MCF 10A (cell line): Measurements from ENCODE around the gene ZBTB40. TPM values are rescaled to one million over a fixed set of nuclear protein-coding genes. Genes with fewer than 3 reads are reported as not detected.

Source experiments
- BruUV-seq: library from RNA; stranded (reverse); fragments of 400-500 nt; replicated peaks from 2 replicates; lab custom pipeline; 2021; lab: Mats Ljungman, UMichigan
- CTCF ChIA-PET: fragments of 300-600 bp; sonication (Branson Sonifier 250); formaldehyde crosslinking; extraction: SDS; loops from one replicate; lab custom pipeline; 2021; ENCODE audit warnings: antibody characterized with exemption, inconsistent platforms; lab: Yijun Ruan, JAX
- POLR2A ChIA-PET: fragments of 300-600, 350-650 bp; sonication (Branson Sonifier 250); formaldehyde crosslinking; extraction: SDS; loops from one replicate; lab custom pipeline; 2020; ENCODE audit warnings: antibody characterized with exemption, inconsistent platforms; lab: Yijun Ruan, JAX
- DNase-seq: peaks from one replicate; pipeline ENCODE4 v3.0.0-alpha.2; 2018; ENCODE audit not compliant: unreplicated experiment
- H3K27ac Mint-ChIP-seq: one replicate; pipeline ENCODE4 v1.8.0; 2022; ENCODE audit warnings: mild to moderate bottlenecking, low read depth, mixed read lengths; ENCODE audit not compliant: unreplicated experiment
- H3K27me3 Mint-ChIP-seq: one replicate; pipeline ENCODE4 v1.8.0; 2022; ENCODE audit warnings: mixed read lengths; ENCODE audit not compliant: insufficient read depth, unreplicated experiment
- H3K36me3 Mint-ChIP-seq: one replicate; pipeline ENCODE4 v1.8.0; 2022; ENCODE audit warnings: mild to moderate bottlenecking, moderate library complexity, mixed read lengths; ENCODE audit not compliant: insufficient read depth, unreplicated experiment
- H3K4me1 Mint-ChIP-seq: one replicate; pipeline ENCODE4 v1.8.0; 2022; ENCODE audit warnings: mixed read lengths; ENCODE audit not compliant: insufficient read depth, unreplicated experiment
- H3K4me3 Mint-ChIP-seq: one replicate; pipeline ENCODE4 v1.8.0; 2022; ENCODE audit warnings: mild to moderate bottlenecking, moderate library complexity, mixed read lengths; ENCODE audit not compliant: unreplicated experiment
- H3K9me3 Mint-ChIP-seq: one replicate; pipeline ENCODE4 v1.8.0; 2022; ENCODE audit warnings: mixed read lengths; ENCODE audit not compliant: unreplicated experiment
- intact Hi-C: fragments of 100-400 bp; cut with micrococcal nuclease; formaldehyde crosslinking; loops from 2 replicates; pipeline ENCODE4 v1.14.1; 2022
- total RNA-seq: library from RNA; stranded (reverse); gene quantifications from 2 replicates; pipeline ENCODE4 v1.2.3, GENCODE V29; 2022
- TF ChIP-seq, protein P1 (sequence below): fragments of 200-600 bp; IDR thresholded peaks from one replicate; pipeline ENCODE4 v1.8.0; 2022; ENCODE audit warnings: antibody characterized with exemption, mild to moderate bottlenecking; ENCODE audit not compliant: unreplicated experiment

The ZBTB40 gene
- total RNA-seq, 1 experiment from 2014 or later, result 20.4 TPM

DNA sequence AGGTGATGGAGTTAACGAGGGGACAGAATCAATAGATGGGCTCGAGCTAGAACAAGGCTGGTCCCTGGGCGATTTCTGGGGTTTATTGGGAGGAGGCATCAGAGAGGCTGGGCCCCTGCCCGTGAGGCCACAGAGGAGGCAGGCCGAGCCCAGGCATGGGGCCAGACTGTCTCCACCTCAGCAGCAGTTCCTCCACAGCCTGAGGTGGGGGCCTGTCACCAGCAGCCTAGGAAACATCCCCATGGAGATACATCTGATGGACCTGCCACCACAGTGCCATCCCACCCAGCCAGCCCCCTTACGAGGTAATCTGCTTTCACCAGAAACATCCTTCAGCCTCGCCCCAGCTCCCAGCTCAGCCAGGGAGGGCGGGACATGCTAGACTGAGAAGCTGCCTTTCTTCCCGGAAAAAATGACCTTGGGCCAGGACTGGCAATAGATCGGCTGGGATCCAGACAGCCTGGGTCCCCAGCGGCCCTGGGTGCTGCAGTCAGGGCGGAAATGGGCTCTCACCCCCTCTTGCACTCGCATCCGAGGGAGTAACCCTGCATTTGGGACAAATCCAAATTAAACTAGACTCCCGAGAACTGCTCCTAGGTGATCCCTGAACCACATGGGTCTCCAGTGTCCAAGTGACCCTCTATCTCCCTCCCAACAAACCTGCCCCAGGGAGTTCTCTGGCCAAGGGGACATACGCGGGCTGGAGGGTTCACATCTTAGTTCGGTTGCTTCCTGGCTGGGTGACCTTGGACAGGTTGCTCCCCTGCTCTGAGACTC, 101.6 kb downstream of the ZBTB40 start:
- H3K4me1 Mint-ChIP-seq, result no peaks in the 10 kb centered on the region
- no TSS peak for BruUV-seq
- peaks cover 65% of the 10 kb centered on the region for H3K27me3 Mint-ChIP-seq
- CTCF ChIA-PET, result no interaction called here
- DNase-seq, result no peak
- POLR2A ChIA-PET, result no interaction called here
- TF ChIP-seq, protein P1, sequence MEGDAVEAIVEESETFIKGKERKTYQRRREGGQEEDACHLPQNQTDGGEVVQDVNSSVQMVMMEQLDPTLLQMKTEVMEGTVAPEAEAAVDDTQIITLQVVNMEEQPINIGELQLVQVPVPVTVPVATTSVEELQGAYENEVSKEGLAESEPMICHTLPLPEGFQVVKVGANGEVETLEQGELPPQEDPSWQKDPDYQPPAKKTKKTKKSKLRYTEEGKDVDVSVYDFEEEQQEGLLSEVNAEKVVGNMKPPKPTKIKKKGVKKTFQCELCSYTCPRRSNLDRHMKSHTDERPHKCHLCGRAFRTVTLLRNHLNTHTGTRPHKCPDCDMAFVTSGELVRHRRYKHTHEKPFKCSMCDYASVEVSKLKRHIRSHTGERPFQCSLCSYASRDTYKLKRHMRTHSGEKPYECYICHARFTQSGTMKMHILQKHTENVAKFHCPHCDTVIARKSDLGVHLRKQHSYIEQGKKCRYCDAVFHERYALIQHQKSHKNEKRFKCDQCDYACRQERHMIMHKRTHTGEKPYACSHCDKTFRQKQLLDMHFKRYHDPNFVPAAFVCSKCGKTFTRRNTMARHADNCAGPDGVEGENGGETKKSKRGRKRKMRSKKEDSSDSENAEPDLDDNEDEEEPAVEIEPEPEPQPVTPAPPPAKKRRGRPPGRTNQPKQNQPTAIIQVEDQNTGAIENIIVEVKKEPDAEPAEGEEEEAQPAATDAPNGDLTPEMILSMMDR, result no peak
- H3K4me3 Mint-ChIP-seq, result no peak overlapping the region
- H3K9me3 Mint-ChIP-seq, result no peaks in the 10 kb centered on the region
- H3K36me3 Mint-ChIP-seq, result no peaks in the 10 kb centered on the region
- intact Hi-C loops, result no loop called here
- H3K27ac Mint-ChIP-seq, result no peak overlapping the region

DNA sequence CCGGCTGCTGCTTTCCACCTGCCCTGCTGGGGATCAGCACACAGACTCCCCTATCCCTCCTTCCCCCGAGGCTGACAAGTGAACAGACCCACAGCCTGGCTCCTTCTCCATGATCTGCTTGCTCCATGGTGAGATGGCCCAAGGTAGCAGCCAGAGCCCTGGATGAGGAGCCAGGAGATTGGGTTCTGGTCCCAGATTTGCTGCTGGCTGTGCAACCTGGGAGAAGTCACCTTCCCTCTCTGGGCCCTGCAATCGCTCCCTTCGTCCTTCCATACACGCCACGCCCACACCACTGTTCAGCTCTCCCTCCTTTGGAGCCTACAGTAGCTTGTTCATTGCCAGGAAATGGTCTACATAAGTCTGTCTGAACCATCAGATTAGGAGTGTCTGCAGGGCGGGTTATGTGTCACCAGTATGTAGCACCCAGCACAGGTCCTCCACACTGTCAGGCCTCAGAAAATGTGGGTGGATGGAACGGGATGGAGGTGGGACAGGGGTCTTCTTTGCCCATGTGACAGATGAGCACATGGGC, 102.4 kb downstream of the ZBTB40 start:
- Mint-ChIP-seq H3K27ac (no peak overlapping the region), H3K4me3 (no peak overlapping the region), H3K27me3 (peaks cover 57% of the 10 kb centered on the region), H3K4me1 (no peaks in the 10 kb centered on the region), H3K9me3 (no peaks in the 10 kb centered on the region), H3K36me3 (no peaks in the 10 kb centered on the region)
- ChIA-PET CTCF (no interaction called here), POLR2A (no interaction called here)
- TF ChIP-seq, protein P1, result no peak
- intact Hi-C loops, result no loop called here
- DNase-seq, result no peak
- BruUV-seq, result no TSS peak

DNA sequence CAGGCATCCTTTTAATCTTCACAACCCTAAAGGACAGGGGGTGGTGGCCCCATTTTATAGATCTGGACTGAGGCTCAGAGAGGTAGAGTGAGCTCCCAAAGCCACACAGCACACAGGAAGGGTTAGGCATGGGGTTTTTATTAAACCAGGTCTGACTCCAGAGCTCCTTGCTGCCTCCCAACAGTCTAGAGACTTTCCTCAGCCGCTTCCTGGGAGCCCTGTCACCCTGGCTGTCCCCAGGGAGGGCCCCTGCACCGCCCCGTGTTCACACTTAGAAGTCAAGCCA, 103.7 kb downstream of the ZBTB40 start:
- BruUV-seq, result no TSS peak
- peaks cover 57% of the 10 kb centered on the region for H3K27me3 Mint-ChIP-seq
- H3K4me1 Mint-ChIP-seq, result no peaks in the 10 kb centered on the region
- intact Hi-C loops, result no loop called here
- POLR2A ChIA-PET, result no interaction called here
- H3K9me3 Mint-ChIP-seq, result no peaks in the 10 kb centered on the region
- no peaks in the 10 kb centered on the region for H3K36me3 Mint-ChIP-seq
- H3K4me3 Mint-ChIP-seq, result no peak overlapping the region
- CTCF ChIA-PET, result no interaction called here
- H3K27ac Mint-ChIP-seq, result no peak overlapping the region
- DNase-seq, result no peak
- TF ChIP-seq, protein P1, result no peak

DNA sequence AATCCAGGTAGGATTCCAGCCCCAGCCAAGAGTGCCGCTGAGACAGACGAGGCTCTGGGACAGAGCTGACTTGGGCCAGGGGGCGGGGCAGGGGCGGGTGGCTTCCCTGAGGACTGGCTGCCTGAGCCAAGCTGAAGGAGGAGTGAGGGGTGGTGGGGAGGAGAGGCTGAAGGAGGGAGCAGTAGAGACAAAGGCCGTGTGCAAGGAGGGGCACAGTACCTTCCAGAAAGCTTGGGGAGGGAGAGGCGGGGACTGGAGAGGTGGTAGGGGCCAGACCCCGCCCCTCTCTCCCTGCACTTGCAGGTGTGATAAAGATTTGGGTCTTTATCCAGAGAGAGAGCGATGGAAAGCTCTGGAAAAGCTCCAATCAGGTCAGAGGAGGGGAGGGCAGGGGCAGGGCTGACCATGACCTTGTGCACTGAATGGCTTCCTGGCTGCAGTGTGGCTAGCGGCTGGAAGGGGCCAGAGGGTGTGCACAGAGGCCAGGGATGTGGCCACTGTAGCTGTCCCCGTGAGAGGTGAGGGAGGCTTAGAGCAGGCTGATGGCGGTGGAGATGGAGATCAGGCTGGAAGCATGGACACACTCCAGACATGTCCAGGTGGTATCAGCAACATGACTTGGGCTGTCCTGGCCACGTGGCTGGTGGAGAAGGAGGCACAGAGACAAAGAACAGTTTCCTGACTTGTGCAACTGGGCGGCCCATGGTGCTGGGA, 104.9 kb downstream of the ZBTB40 start:
- CTCF ChIA-PET, result no interaction called here

More for the DNA sequence above, 104.9 kb downstream of the ZBTB40 start:
- H3K27me3 Mint-ChIP-seq, result peaks cover 68% of the 10 kb centered on the region
- H3K27ac Mint-ChIP-seq, result no peak overlapping the region
- H3K4me1 Mint-ChIP-seq, result no peaks in the 10 kb centered on the region
- no peaks in the 10 kb centered on the region for H3K9me3 Mint-ChIP-seq
- DNase-seq, result no peak
- TF ChIP-seq, protein P1, result no peak
- no peak overlapping the region for H3K4me3 Mint-ChIP-seq
- POLR2A ChIA-PET, result no interaction called here
- H3K36me3 Mint-ChIP-seq, result no peaks in the 10 kb centered on the region
- BruUV-seq, result no TSS peak
- intact Hi-C loops, result no loop called here
